ENCODE measurements around the gene RABAC1. TPM values are rescaled to one million over a fixed set of nuclear protein-coding genes. Genes with fewer than 3 reads are reported as not detected.

The RABAC1 gene
- total and polyA plus RNA-seq, 2 donors (not counting 3 experiments of a cell fraction or from before 2014, with no cell fraction given) = 178 to 591 TPM

- BruUV-seq (replicated peaks) = no TSS peak
- intact Hi-C loops (cut with micrococcal nuclease) (no loop called here), dilution Hi-C loops (cut with MboI; ENCODE audit: extremely low pct_ligation_motif_present, low sequenced_read_pairs) (no loop called here)
- Histone ChIP-seq H3K4me2 (ENCODE audit: insufficient read depth, low read length) (no peak overlapping the region), H3K79me2 (ENCODE audit: control insufficient read depth, insufficient read depth, low read length) (no peaks in the 10 kb centered on the region), H2AFZ (ENCODE audit: low read depth, low read length) (no peak overlapping the region), H3K9me1 (replicated peaks; ENCODE audit: control insufficient read depth, extremely low read depth, insufficient read depth, low read length) (no peaks in the 10 kb centered on the region), H3K4me1 (ENCODE audit: control insufficient read depth, extremely low read depth, insufficient read depth, low read length) (no peaks in the 10 kb centered on the region), H3K27me3 (ENCODE audit: control insufficient read depth in 2 of 2, insufficient read depth in 2 of 2, low read length in 2 of 2) (no peaks in the 10 kb centered on the region), H3K27ac (ENCODE audit: insufficient read depth, low read depth, low read length) (no peak overlapping the region), H3K9ac (replicated peaks; ENCODE audit: extremely low read depth, insufficient read depth, low read length) (no peak overlapping the region), H3K9me3 (replicated peaks; ENCODE audit: control insufficient read depth, insufficient read depth, low read length) (no peaks in the 10 kb centered on the region), H3K4me3 (replicated peaks in 1 of 3; ENCODE audit: insufficient read depth in 1 of 3, low read depth in 1 of 3, low read length in 3 of 3) (no peak overlapping the region), H3K36me3 (ENCODE audit: control insufficient read depth in 2 of 2, extremely low read depth in 1 of 2, insufficient read depth in 2 of 2, low read length in 2 of 2) (no peaks in the 10 kb centered on the region), H4K20me1 (replicated peaks; ENCODE audit: control insufficient read depth, extremely low read depth, insufficient read depth, low read length) (no peaks in the 10 kb centered on the region)
- ChIA-PET CTCF (no interaction called here), POLR2A (no interaction called here)
- DNase-seq (ENCODE audit: low read depth, low spot score) (no peak), FAIRE-seq (no peak)
- no peak for TF ChIP-seq POLR2AphosphoS5 (IDR thresholded peaks at IDR 0.05; ENCODE audit: insufficient read depth, low read depth, low read length)
These were observed 10.8 kb upstream of the RABAC1 start for GRCh38 chr19:41969772-41970458.

GRCh38 chr19:41968751-41969595 lies 9.9 kb upstream of the RABAC1 start:
- H3K9me3 ChIP-seq (replicated peaks; ENCODE audit: control insufficient read depth, insufficient read depth, low read length) = no peaks in the 10 kb centered on the region
- no peaks in the 10 kb centered on the region for H4K20me1 ChIP-seq (replicated peaks; ENCODE audit: control insufficient read depth, extremely low read depth, insufficient read depth, low read length)
- H3K36me3 ChIP-seq (ENCODE audit: control insufficient read depth in 2 of 2, extremely low read depth in 1 of 2, insufficient read depth in 2 of 2, low read length in 2 of 2) = no peaks in the 10 kb centered on the region
- intact Hi-C loops (cut with micrococcal nuclease) (no loop called here), dilution Hi-C loops (cut with MboI; ENCODE audit: extremely low pct_ligation_motif_present, low sequenced_read_pairs) (no loop called here)
- H3K27me3 ChIP-seq (ENCODE audit: control insufficient read depth in 2 of 2, insufficient read depth in 2 of 2, low read length in 2 of 2) = no peaks in the 10 kb centered on the region
- no peaks in the 10 kb centered on the region for H3K79me2 ChIP-seq (ENCODE audit: control insufficient read depth, insufficient read depth, low read length)
- no peak overlapping the region for H3K4me2 ChIP-seq (ENCODE audit: insufficient read depth, low read length)
- no peak for TF ChIP-seq CTCF (IDR thresholded peaks at IDR 0.05; ENCODE audit: extremely low read depth in 1 of 2, insufficient read depth in 1 of 2, low read depth in 1 of 2, low read length in 2 of 2)
- no peak for TF ChIP-seq MYC (IDR thresholded peaks at IDR 0.05; ENCODE audit: low read depth, low read length)
- TF ChIP-seq POLR2A (IDR thresholded peaks at IDR 0.05; ENCODE audit: low read depth, low read length) = no peak
- TF ChIP-seq JUN (IDR thresholded peaks at IDR 0.05; ENCODE audit: borderline replicate concordance, insufficient read depth, insufficient read length, low read depth) = no peak
- no peak for TF ChIP-seq POLR2AphosphoS5 (IDR thresholded peaks at IDR 0.05; ENCODE audit: insufficient read depth, low read depth, low read length)
- no peak for TF ChIP-seq EZH2 (IDR thresholded peaks at IDR 0.05; ENCODE audit: borderline replicate concordance, low read depth, low read length, severe bottlenecking)
- no peak for TF ChIP-seq GATA2 (IDR thresholded peaks at IDR 0.05; ENCODE audit: insufficient read depth, insufficient read length, low read depth, low read length)
- TF ChIP-seq FOS (IDR thresholded peaks at IDR 0.05; ENCODE audit: borderline replicate concordance, insufficient read depth, low read length) = no peak
- no peak for TF ChIP-seq MAX (IDR thresholded peaks at IDR 0.05; ENCODE audit: insufficient read depth, insufficient read length)
- BruUV-seq (replicated peaks) = no TSS peak
- H3K4me1 ChIP-seq (ENCODE audit: control insufficient read depth, extremely low read depth, insufficient read depth, low read length) = no peaks in the 10 kb centered on the region
- FAIRE-seq = no peak
- H2AFZ ChIP-seq (ENCODE audit: low read depth, low read length) = no peak overlapping the region
- no peak overlapping the region for H3K9ac ChIP-seq (replicated peaks; ENCODE audit: extremely low read depth, insufficient read depth, low read length)
- DNase-seq (ENCODE audit: low read depth, low spot score) = no peak
- ChIA-PET POLR2A (no interaction called here), CTCF (no interaction called here)
- H3K27ac ChIP-seq (ENCODE audit: insufficient read depth, low read depth, low read length) = no peak overlapping the region
- no peaks in the 10 kb centered on the region for H3K9me1 ChIP-seq (replicated peaks; ENCODE audit: control insufficient read depth, extremely low read depth, insufficient read depth, low read length)
- no peak overlapping the region for H3K4me3 ChIP-seq (replicated peaks in 1 of 3; ENCODE audit: insufficient read depth in 1 of 3, low read depth in 1 of 3, low read length in 3 of 3)

Measured in endothelial cell of umbilical vein (primary cell).